IPS-NIHi7 (cell line): Measurements from ENCODE around the gene CHID1.
A peak's percentile ranks its signal among the peaks of the same experiment; 100 is the strongest.

Experiments used
- DNase-seq: peaks from one replicate; pipeline ENCODE4 v3.0.0; 2012; ENCODE audit warnings: mixed read lengths; ENCODE audit errors: extremely low spot score

The CHID1 gene

DNA sequence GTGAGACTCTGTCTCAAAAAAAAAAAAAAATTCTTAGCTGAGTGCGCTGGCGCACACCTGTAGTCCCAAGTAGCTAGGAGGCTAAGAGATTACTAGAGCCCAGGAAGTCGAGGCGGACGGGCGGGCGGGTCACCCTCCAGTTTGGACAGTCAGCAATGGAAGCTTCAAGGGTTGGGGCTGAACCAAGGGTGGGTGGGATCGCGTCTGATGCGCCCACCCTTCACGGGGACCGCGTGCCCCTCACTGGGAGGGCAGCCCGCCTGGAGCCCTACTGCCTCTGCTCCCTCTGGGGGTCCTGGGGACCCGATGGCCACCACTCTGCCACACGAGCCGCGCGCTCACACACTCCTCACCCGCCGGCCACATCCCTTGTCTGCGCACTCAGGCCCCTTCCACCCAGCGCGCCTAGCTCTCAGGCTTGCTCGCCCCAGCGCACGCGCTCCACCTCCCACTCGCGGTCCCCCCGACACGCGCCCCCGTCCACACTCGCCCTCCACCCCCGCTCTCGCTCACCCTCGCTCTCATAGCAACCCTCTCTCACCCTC is 494 bp downstream of the CHID1 start:
- no peak for DNase-seq

DNA sequence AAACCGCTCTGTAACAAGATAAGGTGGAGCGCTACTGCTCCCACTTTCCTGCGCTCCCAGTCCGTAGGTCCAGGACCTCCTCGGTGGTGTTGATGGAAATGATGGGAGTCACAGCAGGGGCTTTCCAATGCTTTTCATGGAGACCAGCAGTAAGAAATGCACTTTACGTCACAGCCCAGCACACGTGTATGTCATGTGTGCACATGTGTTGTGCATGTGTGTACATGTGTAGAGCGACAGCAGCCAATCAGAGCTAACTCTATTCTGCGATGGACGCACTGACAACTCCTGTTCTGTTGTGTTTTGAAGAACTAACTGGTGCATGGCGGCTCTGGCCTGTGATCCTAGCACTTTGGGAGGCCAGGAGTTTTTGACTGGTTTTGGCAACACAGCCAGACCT is 1.2 kb downstream of the CHID1 start:
- DNase-seq: no peak

DNA sequence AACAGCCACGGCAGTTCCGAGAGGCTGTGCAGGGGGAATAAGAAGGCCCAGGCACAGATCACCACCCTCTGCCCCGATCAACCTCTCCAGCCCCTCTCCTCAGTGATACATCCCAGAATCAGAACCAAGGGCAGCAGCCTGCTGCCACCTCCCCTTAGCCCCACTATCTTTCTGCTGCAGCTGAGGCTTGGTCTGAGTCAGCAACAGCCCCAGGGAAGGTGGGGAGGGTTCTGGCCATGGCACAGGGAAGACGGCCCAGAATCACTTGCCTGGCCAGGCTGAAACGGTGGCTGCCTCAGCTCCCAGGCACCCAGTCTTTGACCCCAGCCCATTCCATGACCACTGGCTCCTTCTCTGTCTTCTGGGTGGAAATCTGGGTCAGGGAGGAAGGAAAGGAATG is 2.3 kb downstream of the CHID1 start:
- no peak for DNase-seq

DNA sequence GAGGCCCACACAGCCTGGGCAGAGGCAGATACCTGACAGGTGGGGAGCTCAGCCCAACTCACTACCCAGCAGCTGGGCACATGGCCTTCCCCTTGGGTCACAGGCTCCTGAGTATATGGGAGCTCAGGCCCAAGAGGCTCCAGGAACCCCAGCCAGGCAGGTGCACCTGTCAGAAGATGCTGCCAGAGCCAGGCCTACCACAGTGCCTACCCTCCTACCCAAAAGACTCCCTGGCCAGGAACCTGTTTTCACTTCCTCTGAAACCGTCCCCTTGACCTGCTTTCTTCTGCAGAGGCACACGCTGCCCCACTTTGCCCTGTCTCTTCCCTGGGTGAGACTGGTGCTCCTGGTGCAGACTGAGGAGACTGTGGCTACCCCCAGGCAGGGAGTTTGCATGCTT is 2.9 kb downstream of the CHID1 start:
- DNase-seq: no peak

DNA sequence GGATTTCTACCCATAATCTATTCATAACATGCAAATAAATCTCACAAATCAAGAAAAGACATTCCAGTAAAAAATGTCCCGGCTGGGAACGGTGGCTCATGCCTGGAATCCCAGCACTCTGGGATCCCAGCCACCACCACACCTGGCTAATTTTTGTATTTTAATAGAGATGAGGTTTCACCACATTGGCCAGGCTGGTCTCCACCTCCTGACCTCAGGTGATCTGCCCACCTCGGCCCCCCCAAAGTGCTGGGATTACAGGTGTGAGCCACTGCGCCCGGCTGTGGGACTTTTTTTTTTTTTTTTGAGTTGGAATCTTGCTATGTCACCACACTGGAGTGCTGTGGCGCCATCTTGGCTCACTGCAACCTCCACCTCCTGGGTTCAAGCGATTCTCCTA is 4.7 kb downstream of the CHID1 start:
- DNase-seq: no peak

DNA sequence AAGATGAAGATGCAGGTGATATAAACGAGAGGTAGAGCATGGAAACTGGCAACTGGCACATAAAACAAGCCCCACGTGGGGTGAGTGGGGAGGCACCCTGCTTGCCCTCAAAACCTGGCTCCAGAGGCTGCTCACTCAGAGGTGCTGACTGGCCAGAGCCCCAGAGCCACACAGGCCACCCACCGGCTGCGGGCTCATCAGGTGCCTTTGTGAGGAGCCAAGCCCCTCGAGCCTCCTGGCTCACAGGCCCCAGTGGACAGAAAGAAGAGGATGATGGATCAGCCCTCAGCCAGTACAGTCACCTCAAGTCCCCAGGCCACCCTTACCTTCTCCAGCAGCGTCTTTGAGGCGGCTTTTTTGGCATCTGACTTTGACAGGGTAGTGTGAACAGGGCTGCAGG is 6.2 kb downstream of the CHID1 start:
- no peak for DNase-seq

DNA sequence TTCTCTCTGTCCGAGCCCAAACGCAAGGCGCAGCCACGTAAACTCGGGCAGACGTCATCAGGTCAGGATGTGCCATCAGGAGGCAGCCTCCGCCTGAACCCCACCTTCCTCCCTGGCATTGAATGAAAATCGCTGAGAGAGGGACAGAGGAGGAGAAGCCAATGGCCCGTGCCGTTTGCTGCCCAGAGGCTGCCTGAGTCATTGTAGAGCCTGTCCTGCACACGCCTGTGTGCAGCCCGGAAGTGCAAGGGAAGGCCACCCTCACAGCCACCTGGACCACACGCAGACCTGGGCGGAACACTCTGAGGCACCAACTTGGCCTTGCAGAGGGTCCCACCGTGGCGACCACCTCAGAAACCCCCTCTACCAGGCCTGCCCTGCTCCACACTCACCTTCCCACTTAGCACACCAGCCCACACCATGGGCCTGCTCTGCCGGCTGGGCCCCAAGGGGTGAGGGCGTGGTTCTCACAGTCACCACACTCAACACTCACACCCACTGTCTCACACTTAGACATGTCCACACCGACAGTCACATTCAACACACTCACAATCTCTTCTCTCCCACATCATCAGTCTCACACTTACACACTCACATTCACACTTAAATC is 9.1 kb downstream of the CHID1 start:
- no peak for DNase-seq

DNA sequence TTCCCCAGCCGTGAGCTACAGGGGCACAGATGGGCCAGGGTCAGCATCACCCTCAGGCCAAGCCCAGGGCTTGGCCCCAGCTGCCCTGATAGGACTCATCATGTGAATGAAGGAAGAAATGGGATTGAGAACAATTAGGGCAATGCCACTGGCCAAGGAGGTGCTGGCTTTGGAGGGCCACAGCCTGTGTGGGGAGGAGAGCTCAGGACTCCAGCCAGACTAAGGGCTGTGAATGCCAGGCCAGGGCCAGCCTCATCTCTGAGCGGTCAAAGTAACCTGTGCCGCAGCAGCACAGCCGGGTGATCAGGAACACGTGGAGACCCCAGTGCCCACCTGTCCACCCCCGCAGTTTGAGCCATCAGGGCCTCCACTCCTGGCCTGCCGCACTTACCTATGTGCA is 10.1 kb downstream of the CHID1 start:
- no peak for DNase-seq

DNA sequence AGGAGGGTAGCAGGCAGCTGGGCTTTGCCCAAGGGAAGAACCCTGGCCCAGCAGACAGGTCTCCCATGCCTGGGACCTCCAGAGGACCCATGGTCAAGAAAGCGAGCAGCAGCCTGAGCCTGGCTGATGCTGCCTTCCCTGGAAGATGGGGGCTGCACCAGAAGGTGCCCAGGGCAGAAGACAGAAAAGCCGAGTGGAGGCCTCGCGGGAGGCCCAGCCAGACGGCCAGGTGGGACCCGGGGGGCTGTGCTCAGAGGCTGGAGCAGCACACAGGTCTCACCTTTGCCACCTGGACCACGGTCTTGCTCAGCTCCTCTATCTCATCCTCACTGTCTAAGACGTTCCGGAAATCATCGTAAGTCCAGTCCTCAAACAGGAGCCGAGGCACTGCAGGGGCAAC is 10.9 kb downstream of the CHID1 start:
- no peak for DNase-seq

DNA sequence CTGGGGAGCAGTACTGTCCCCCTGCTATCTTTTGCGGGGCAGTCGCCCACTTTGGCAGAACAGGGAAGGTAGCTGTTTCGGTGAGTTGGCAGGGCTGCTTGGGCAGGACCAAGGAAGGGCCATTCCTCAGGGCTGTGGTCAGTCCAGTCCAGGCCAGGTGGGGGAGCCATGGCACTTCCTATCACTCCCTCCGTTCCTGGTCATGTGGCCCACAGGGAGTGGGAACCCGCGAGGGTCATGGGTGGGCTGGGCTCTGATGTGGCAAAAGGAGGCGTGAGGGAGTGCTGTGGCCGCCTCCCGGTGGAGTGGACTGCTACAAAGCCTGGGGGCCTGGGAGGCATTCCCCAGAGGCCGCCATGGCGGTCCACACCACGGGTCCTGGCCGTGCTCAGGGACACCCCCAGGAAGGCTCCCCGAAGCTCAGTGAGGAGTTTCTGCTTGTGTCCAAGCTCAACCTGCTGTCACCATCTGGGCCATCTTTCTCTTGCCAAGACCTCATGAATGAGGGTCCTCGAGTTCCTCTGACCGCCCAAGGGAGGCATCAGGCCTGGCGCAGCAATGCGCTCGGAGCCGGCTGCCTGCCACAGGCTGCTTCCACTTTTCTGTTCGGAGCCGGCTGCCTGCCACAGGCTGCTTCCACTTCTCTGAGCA is 11.9 kb downstream of the CHID1 start:
- peak; percentile 53 for DNase-seq

DNA sequence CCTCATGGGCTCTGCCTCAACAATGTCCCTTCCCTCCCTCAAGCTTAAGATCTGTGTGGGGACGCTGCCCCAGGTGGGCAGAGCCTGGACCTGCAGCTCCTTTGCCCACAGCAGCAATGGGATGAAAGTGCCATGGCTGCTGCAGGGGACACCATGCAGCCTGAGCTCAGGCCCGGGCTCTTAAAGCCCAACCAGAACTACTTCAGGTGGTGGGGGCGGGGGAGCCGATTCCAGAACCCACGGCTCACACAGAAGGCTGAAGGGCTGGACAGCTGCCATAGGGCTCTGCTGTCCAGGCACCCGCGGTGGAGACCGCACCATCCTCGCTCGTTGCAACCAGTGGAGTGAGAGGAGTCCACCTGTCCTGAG is 12.5 kb downstream of the CHID1 start:
- peak; percentile 59 for DNase-seq

DNA sequence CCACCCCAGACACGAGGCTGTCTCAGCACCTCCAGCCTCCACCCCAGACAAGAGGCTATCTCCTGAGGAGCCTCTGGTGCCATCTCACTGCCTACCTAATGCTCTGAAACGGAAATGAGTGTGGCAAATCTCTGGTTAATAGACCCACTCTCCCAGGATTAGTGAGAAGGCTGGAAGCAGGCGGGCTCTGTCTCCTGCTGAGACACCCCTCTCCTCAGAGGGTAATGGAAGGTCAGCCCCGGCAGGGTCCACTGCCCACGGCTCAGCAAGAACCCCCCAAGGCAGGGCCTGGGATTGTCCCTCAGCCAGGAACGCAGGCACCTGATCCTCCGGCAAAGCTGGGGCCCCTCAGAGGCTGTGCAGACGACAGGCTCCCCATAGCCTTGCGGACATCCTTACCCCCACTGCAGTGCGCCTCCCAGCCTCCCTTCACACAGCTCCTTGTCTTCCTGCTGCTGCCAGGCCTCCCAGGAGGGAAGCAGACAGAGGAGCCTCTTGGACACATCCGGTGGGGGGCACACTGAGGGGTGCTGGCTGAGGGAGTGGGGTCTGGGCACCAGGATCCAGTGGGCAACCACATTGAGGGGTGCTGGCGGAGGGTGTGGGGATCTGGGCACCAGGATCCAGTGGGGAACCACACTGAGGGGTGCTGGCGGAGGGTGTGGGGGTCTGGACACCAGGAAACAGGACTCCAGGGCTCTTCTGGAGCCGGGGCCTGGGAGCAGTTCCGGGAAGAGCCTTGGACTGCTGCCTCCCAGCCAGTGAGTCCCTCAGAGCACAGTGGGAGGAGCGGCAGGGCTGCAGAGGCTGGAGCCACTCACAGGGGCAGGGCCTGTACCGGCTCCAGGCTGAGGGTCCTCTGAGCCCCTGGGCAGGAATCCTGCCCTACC is 13.1 kb downstream of the CHID1 start:
- DNase-seq: no peak

DNA sequence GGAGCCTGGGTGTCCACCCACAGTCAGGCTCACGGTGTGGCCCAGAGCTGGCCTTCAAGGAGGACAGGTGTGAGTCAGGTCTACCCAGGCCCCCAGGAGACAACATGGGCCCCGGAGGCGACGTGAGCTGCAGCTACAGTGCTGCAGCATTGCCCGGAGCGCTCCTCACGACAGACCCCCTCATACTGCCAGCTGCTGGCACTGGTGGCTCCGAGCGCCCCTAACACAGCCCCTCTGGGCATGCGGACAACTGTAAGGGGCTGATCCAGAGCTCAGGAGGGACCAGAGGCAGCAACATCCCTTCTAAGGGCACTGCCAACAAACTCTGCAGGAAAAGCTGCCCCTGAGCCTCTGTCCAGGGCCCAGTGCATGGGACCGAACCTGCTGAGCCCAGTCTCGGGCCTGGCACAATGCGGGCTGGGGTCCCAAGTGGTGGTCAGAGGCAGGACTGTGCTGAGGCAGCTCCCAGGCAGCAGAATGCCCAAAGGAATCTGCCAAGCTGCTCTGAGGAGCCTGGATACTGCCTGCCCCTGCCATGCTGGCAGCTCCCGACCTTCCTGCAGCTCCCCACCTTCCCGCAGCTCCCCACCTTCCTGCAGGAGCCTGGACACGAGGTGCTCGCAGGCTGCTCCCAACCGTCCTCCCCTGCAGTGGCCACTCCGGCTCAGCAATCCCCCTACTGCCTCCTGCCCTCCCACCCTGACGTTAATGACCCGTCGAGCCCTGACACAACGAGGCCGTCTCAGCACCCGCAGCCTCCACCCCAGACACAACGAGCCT is 15.1 kb downstream of the CHID1 start:
- no peak for DNase-seq

DNA sequence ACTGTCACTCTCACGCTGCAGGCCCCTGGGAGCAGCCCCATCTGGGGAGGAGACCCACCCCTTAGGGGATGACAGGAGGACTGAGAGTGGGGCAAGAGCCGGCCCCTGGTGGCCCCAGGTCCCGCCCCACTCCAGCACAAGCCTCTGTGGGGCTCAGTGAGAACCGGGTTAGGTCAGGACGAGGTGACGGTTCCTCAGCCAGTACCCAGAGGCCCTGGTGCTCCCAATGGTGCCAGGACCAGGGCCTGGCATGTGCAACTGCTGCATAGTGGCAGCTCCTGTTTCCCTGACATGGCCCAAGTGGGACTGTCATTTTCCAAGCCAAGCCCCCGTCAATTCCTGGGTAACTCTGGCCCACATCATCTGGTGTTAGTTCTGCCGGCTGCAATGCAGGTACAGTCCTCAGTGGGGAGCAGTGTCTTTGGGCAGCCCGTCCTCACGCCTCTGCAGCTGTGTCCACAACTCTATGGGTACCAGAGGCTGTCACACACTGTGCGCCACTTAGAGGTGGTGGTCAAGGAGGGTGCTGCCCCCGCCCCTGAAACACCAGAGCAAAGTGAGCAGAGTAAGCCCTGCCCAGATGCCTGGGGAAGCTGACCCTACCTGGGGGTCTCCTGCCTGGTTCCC is 15.9 kb downstream of the CHID1 start:
- peak; percentile 48 for DNase-seq

DNA sequence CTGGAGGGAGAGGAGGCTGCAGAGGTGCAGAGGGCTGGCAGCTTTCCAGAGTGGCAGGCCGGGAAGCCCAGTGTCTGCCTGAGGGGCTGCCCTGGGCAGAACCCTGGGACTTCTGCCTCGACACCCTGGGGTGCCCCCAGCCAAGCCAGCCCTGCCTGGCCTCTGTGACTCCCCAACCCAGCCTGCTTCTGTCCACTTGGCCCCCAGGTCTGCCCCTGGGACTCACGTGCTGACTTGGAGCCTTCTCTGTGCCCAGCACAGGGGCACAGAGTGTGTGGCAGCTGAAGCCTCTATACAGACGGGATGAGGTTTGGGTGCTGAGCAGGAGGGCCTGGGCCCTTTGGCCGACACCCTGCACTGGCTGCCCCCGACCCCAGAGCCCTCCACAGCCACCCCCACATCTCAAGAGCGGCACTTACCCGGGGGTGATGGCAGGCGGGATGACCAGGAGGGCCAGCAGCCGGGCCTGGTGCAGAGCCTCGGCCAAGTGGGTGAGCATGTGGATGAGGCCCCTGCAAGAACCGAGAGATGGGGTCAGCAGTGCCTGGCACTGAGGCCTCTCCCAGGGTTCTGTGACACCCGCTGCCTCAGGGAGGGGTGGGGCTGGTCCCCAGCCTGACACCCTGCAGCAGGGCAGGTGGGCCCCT is 17.5 kb downstream of the CHID1 start:
- DNase-seq: no peak

DNA sequence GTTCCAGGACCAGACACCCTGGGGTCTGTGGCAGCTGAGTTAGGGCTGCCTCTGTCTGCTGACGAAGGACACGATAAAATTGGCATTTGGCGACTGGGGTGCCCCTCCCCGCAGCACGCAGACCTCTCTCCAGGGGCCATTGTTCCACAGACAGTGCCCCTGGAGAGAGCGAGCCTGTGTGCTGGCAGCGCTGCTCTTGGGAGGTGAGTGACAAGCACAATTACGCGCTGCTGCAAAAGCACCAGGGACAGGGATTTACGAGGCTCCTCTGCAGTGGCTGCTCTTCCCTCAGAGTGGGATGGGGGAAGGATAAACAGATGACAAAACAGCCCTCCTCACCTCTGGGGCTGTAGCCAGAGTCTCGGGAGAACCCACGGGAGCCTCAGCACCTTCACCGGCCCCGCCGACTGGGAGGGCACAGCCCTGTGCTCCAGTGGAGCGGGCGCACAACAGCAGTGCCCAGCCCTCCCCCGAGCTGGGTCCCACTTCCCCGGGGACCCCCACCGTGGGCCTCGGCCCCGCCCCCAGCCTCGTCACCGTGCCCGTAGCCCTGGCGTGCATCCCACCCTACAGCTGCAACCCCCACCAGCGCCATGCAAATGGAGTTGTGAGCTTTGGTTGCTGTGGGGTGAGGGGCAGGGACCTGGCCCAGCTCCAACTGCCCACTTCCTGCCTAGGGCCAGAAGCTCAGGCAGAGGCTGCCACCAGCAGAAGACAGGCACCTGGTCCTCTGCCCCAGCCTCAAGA is 19.6 kb downstream of the CHID1 start:
- DNase-seq: no peak

DNA sequence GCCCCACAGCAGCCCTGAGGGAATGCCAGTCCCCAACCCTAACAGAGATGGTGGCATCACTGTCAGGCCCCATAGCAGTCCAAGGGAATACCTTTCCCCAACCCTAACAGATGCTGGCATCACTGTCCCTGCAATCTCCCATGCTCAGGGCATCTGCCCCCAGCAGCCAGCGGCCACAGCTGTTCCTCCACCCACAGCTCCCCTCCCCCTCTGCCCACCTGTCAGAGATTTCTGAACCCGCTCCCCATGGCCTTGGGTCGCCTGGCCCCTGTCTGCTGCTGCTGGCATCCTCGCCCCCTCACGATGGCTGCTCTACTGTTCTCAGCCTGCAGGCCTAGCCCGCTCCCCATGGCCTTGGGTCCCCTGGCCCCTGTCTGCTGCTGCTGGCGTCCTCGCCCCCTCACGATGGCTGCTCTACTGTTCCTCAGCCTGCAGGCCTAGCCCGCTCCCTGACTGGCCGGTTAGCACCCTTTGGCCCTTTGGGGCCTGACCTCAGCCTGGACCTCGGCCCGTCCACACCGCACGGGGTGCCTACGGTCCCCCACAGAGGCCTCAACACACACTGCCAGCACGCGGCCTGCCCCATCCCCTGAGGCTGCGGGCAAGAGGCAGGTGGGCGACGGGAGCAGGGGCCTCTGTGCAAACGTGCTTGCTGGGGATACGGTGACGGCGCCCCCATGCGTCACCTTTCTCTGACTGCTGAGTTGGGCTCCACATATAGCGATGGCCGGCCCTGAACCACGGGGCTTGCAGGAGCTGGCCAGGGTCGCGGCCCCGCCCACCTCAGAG is 20.7 kb downstream of the CHID1 start:
- DNase-seq: peak; percentile 61

DNA sequence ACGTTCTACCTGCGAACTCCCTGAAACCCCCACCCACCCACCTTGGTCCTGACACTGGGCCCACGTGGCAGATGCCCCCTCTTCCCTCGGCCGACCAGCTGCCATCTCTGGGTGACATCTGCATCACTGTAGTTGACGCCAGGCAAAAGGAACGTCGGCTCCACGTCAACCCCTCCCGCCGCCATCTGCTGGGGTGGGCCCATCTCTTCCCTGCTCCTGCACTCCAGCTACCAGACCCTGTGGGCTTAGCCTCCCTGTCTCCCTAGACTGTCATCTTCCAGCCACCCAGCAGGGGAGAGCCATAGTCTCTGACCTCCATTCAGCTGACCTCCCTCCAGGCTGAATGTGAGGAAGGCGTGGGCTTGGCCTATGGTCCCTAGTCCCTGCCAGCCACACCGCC is 21.4 kb downstream of the CHID1 start:
- DNase-seq: no peak
